Measurements from ENCODE around the gene NUDT15.
A peak's percentile ranks its signal among the peaks of the same experiment; 100 is the strongest.
"Not testable (repeated sequence)": the region's sequence is repeated elsewhere in the genome, so short reads cannot be mapped to it uniquely, and the experiment has no call there.

The NUDT15 gene

DNA sequence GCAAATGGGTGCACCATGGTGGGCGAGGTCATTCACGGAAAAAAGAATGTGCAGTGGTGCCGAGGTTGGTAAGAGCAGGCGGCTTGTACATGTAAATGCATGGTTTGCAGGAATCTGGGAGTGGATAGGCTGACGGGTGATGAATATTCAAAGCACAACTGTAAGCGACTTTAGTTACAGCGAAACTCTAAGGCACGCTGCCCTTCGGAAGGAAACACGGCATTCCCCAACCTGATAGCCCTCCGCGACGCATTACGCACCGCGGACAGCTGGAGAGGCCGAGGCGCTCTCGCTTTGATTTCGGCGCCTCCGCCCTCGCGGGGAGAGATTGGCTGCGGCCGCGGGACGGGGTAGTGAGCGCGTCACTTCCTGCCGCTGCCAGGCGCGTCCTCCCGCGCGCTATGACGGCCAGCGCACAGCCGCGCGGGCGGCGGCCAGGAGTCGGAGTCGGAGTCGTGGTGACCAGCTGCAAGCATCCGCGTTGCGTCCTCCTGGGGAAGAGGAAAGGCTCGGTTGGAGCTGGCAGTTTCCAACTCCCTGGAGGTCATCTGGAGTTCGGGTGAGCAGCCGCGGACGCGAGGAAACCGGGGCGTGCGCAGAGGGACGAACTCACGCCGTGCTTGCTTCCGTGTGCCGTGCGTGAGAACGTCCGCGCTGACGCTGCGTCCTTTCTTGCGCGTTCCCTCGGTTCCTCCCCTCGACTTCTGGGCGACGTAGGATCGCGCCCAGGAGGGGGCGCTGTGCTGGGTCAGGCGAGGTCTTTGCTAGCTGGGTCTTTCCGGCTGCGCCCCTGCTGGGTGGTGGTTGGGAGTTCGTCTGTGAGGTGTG is at the start of gene NUDT15:
TSS of gene NUDT15 (plus strand) at position 381 of the 828 bp plus-strand sequence. CDS start at position 402, 21 bp downstream.
- H3K9ac ChIP-seq (ENCODE audit: low read length in 5 of 5), result peak within 1 kb of the TSS; percentile 69 to 95 (median 77)
- no peaks in the 10 kb centered on the region for H3K9me3 ChIP-seq (ENCODE audit: control insufficient read depth in 5 of 5, low read length in 5 of 5)
- H3K27ac ChIP-seq (ENCODE audit: low read depth, low read length), result peak within 1 kb of the TSS; percentile 94
- H3K4me3 ChIP-seq (ENCODE audit: low read depth in 1 of 5, low read length in 5 of 5), result peak within 1 kb of the TSS; percentile 88 to 94 (median 91)
- peaks cover 8 to 17% (median 10%) of the 10 kb centered on the region in 5 donors for H3K36me3 ChIP-seq (ENCODE audit: control insufficient read depth in 5 of 5, insufficient read depth in 5 of 5, low read length in 5 of 5)
- peaks cover 0 to 3% (median 0%) of the 10 kb centered on the region in 5 donors for H3K27me3 ChIP-seq (ENCODE audit: control insufficient read depth in 5 of 5, insufficient read depth in 4 of 5, low read length in 5 of 5)
- peaks cover 8 to 19% (median 18%) of the 10 kb centered on the region in 5 donors for H3K4me1 ChIP-seq (ENCODE audit: control insufficient read depth in 5 of 5, insufficient read depth in 5 of 5, low read length in 5 of 5)

DNA sequence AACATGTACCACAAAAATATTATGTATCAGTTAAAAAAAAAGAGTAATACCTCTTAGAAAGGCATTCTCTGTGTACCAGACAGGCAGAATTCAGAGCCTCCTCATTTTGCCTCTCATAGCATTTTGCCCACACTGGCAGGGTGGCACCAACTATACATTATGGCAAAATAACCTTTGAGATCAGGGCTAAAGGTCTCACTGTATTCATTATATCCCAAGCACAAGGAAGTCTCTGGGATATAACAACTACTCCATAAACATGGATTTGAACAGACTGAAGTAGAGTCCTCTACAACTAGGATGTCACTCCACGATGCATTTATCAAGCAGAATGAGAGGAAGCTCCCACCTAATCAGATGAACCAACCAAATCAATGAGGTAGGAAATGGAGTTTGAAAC is 47.1 kb upstream of the NUDT15 start:
- Histone ChIP-seq H3K4me1 (ENCODE audit: control insufficient read depth in 5 of 5, insufficient read depth in 5 of 5, low read length in 5 of 5) (peaks cover 0 to 19% (median 14%) of the 10 kb centered on the region in 5 donors), H3K27me3 (ENCODE audit: control insufficient read depth in 5 of 5, insufficient read depth in 4 of 5, low read length in 5 of 5) (no peaks in the 10 kb centered on the region), H3K9ac (ENCODE audit: low read length in 5 of 5) (no peak overlapping the region), H3K9me3 (ENCODE audit: control insufficient read depth in 5 of 5, low read length in 5 of 5) (no peaks in the 10 kb centered on the region), H3K27ac (ENCODE audit: low read depth, low read length) (peak overlapping the region; percentile 89), H3K4me3 (ENCODE audit: low read depth in 1 of 5, low read length in 5 of 5) (no peak overlapping the region), H3K36me3 (ENCODE audit: control insufficient read depth in 5 of 5, insufficient read depth in 5 of 5, low read length in 5 of 5) (peaks cover 15 to 26% (median 20%) of the 10 kb centered on the region in 5 donors)

DNA sequence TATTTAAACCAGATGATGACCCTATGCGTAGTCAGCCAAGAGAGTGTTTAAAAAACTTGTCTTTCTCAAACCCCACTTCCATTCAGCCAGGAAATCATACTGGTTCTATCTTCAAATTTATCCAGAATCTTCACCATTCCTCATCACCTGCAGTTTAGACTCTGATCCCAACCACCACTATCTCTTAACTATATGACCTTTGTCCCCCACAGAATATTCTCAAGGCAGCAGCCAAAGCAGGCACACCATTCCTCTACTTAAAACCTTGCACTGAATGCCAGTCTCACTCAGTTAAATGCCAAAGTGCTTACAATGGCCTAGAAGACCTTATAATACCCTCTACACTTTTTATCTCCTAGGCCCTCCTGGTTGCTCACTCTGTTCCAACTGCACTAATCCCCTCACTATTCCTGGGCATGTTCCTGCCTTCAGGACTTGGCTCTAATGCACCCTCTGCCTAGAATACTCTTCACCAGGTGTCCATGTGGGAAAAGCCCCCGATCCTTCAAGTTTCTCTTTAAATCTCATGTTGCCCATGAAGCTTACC is 46.5 kb upstream of the NUDT15 start:
- H3K4me3 ChIP-seq (ENCODE audit: low read depth in 1 of 5, low read length in 5 of 5), result peak overlapping the region in 1 of 5 donors; percentile 17
- peaks cover 10 to 23% (median 17%) of the 10 kb centered on the region in 5 donors for H3K36me3 ChIP-seq (ENCODE audit: control insufficient read depth in 5 of 5, insufficient read depth in 5 of 5, low read length in 5 of 5)
- no peaks in the 10 kb centered on the region for H3K9me3 ChIP-seq (ENCODE audit: control insufficient read depth in 5 of 5, low read length in 5 of 5)
- peak overlapping the region; percentile 89 for H3K27ac ChIP-seq (ENCODE audit: low read depth, low read length)
- peaks cover 0 to 19% (median 14%) of the 10 kb centered on the region in 5 donors for H3K4me1 ChIP-seq (ENCODE audit: control insufficient read depth in 5 of 5, insufficient read depth in 5 of 5, low read length in 5 of 5)
- H3K27me3 ChIP-seq (ENCODE audit: control insufficient read depth in 5 of 5, insufficient read depth in 4 of 5, low read length in 5 of 5), result no peaks in the 10 kb centered on the region
- no peak overlapping the region for H3K9ac ChIP-seq (ENCODE audit: low read length in 5 of 5)

DNA sequence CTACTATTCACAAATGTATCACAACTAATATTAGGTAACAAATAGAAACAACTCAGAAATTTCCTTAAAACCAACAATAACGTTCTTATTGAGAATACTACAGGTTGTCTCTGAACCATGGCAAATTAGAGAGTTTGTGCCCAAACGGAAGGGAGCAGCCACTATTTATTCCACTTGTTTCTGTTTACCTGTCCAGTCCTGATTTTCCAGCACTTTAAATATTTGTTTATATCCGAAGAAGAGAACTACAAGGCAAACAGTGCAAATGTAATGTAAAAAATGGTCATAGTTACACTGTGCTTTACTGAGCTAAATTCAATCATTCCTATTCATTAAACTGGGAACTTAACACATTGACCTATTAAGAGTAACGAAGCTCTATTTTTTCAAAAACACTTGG is 45.7 kb upstream of the NUDT15 start:
- Histone ChIP-seq H3K4me1 (ENCODE audit: control insufficient read depth in 5 of 5, insufficient read depth in 5 of 5, low read length in 5 of 5) (peaks cover 0 to 21% (median 14%) of the 10 kb centered on the region in 5 donors), H3K36me3 (ENCODE audit: control insufficient read depth in 5 of 5, insufficient read depth in 5 of 5, low read length in 5 of 5) (peaks cover 7 to 19% (median 17%) of the 10 kb centered on the region in 5 donors), H3K9ac (ENCODE audit: low read length in 5 of 5) (no peak overlapping the region), H3K27me3 (ENCODE audit: control insufficient read depth in 5 of 5, insufficient read depth in 4 of 5, low read length in 5 of 5) (no peaks in the 10 kb centered on the region), H3K9me3 (ENCODE audit: control insufficient read depth in 5 of 5, low read length in 5 of 5) (no peaks in the 10 kb centered on the region), H3K4me3 (ENCODE audit: low read depth in 1 of 5, low read length in 5 of 5) (no peak overlapping the region), H3K27ac (ENCODE audit: low read depth, low read length) (peak overlapping the region; percentile 21)

DNA sequence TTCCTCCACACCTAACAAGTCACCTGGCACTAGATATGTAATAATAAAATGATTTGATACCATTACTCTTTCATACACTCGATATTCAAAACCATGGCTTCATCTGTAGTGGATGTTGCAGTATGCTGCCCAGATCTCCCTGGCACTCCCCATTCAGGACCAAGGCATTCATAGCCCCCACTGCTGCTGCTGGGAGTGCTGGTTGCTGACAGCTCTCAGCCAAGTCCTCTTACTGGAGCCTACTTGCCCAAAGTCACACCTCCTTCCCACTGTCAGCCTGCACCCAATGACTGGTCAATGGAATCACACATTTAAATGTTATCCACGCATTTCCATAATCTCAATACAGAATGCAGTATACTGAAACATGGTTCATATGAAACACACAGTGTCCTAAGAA is 40.1 kb upstream of the NUDT15 start:
- H3K9me3 ChIP-seq (ENCODE audit: control insufficient read depth in 5 of 5, low read length in 5 of 5), result no peaks in the 10 kb centered on the region
- peak overlapping the region; percentile 2 for H3K27ac ChIP-seq (ENCODE audit: low read depth, low read length)
- H3K27me3 ChIP-seq (ENCODE audit: control insufficient read depth in 5 of 5, insufficient read depth in 4 of 5, low read length in 5 of 5), result no peaks in the 10 kb centered on the region
- peaks cover 3 to 45% (median 36%) of the 10 kb centered on the region in 5 donors for H3K4me1 ChIP-seq (ENCODE audit: control insufficient read depth in 5 of 5, insufficient read depth in 5 of 5, low read length in 5 of 5)
- peaks cover 3 to 11% (median 7%) of the 10 kb centered on the region in 5 donors for H3K36me3 ChIP-seq (ENCODE audit: control insufficient read depth in 5 of 5, insufficient read depth in 5 of 5, low read length in 5 of 5)
- no peak overlapping the region for H3K4me3 ChIP-seq (ENCODE audit: low read depth in 1 of 5, low read length in 5 of 5)
- no peak overlapping the region for H3K9ac ChIP-seq (ENCODE audit: low read length in 5 of 5)

DNA sequence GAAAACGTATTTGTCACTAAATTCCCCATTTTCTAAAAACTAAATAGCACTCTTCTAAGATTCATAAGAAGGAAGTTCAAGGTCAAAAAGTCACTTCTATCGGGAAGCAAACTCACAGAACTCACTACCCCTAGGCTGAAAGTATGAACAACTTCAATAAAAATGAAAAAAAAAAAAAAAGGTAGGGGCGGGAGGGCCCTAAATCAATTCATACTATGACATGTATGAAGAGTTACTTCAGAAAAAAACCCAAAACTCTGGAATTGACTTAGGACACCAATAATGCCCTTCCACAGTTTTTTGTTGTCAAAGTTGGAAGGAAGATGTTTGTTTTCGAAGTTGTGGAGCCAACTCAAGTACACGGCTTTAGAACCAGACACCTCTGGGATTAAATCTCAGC is 37.6 kb upstream of the NUDT15 start:
- Histone ChIP-seq H3K9ac (ENCODE audit: low read length in 5 of 5) (peak overlapping the region; percentile 58 to 100 (median 97)), H3K27me3 (ENCODE audit: control insufficient read depth in 5 of 5, insufficient read depth in 4 of 5, low read length in 5 of 5) (no peaks in the 10 kb centered on the region), H3K36me3 (ENCODE audit: control insufficient read depth in 5 of 5, insufficient read depth in 5 of 5, low read length in 5 of 5) (peaks cover 0 to 2% (median 0%) of the 10 kb centered on the region in 5 donors), H3K4me1 (ENCODE audit: control insufficient read depth in 5 of 5, insufficient read depth in 5 of 5, low read length in 5 of 5) (peaks cover 3 to 45% (median 36%) of the 10 kb centered on the region in 5 donors), H3K4me3 (ENCODE audit: low read depth in 1 of 5, low read length in 5 of 5) (peak overlapping the region; percentile 88 to 100 (median 97)), H3K27ac (ENCODE audit: low read depth, low read length) (peak overlapping the region; percentile 86), H3K9me3 (ENCODE audit: control insufficient read depth in 5 of 5, low read length in 5 of 5) (no peaks in the 10 kb centered on the region)

DNA sequence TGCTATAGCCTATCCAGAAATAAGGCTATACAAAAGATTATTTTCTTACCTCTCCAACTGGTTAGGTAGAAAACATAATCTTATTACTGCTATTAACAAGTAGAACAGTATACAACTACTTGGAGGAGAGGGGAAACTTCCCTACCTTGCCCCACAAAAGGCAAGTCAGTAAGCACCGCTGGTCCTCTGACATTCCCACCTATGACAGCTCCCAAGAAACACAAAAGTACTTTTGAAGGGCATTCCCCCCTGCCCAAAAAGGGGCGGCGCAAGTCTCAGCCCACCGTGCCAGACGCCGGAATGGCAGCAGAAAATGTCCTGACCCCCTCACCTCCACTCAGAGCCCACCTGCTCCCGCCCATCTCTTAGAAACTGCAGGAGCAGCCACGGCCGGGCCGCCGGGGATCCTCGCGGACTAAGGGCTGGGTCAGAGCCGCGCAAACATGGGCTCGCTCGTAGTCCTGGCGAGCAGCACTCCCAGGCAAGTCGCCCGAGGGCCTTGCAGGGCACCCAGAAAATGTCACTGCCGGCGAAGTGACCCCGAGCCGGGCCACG is 36.9 kb upstream of the NUDT15 start:
- Histone ChIP-seq H3K9me3 (ENCODE audit: control insufficient read depth in 5 of 5, low read length in 5 of 5) (no peaks in the 10 kb centered on the region), H3K4me3 (ENCODE audit: low read depth in 1 of 5, low read length in 5 of 5) (peak overlapping the region; percentile 88 to 100 (median 97)), H3K9ac (ENCODE audit: low read length in 5 of 5) (peak overlapping the region; percentile 73 to 100 (median 97)), H3K27ac (ENCODE audit: low read depth, low read length) (peak overlapping the region; percentile 86), H3K36me3 (ENCODE audit: control insufficient read depth in 5 of 5, insufficient read depth in 5 of 5, low read length in 5 of 5) (peaks cover 0 to 2% (median 0%) of the 10 kb centered on the region in 5 donors), H3K27me3 (ENCODE audit: control insufficient read depth in 5 of 5, insufficient read depth in 4 of 5, low read length in 5 of 5) (no peaks in the 10 kb centered on the region), H3K4me1 (ENCODE audit: control insufficient read depth in 5 of 5, insufficient read depth in 5 of 5, low read length in 5 of 5) (peaks cover 3 to 45% (median 36%) of the 10 kb centered on the region in 5 donors)

DNA sequence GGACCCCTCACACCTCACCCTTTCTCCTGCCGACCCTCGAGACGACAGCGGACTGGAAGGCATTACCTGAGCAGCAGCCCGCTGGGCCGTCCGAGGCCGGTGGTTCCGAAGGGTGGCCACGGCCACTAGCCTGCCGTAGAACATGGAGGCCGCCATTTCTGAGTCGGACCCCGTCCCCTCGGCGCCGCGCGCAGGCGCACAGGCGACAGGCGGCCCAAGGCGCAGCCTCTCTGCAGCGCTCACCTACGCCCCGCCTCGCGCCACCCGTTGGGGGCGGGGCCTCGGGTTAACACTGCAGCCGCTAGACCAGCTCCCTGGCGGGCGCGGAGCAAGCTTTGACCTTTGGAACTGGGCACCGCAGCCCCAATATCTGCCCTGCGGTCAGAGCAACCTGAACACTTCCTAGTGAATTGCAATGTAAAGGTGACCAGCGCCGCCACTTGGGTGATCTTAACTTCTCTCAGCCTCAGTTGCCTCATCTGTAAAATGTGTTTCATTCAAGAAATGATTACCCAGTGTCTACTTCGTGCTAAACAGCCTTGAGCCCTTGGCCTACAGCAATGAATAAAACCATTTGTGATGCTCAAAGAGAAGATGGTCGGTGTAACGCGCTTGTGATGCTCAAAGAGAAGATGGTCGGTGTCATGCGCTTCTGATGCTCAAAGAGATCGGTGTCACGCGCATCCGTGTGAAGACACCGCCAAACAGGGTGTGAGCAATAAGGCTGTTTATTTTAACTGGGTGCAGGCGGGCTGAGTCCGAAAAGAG is 36.2 kb upstream of the NUDT15 start, which contains the start of gene SUCLA2:
TSS of gene SUCLA2 (minus strand) at position 160 of the 768 bp plus-strand sequence. CDS start at position 156, 4 bp downstream.
- H3K4me1 ChIP-seq (ENCODE audit: control insufficient read depth in 5 of 5, insufficient read depth in 5 of 5, low read length in 5 of 5), result peaks cover 3 to 45% (median 36%) of the 10 kb centered on the region in 5 donors
- no peaks in the 10 kb centered on the region for H3K27me3 ChIP-seq (ENCODE audit: control insufficient read depth in 5 of 5, insufficient read depth in 4 of 5, low read length in 5 of 5)
- H3K9ac ChIP-seq (ENCODE audit: low read length in 5 of 5), result peak within 1 kb of the TSS; percentile 75 to 100 (median 97)
- peak within 1 kb of the TSS; percentile 91 to 100 (median 97) for H3K4me3 ChIP-seq (ENCODE audit: low read depth in 1 of 5, low read length in 5 of 5)
- H3K36me3 ChIP-seq (ENCODE audit: control insufficient read depth in 5 of 5, insufficient read depth in 5 of 5, low read length in 5 of 5), result peaks cover 0 to 1% (median 0%) of the 10 kb centered on the region in 5 donors
- H3K9me3 ChIP-seq (ENCODE audit: control insufficient read depth in 5 of 5, low read length in 5 of 5), result no peaks in the 10 kb centered on the region
- H3K27ac ChIP-seq (ENCODE audit: low read depth, low read length), result peak within 1 kb of the TSS; percentile 86

DNA sequence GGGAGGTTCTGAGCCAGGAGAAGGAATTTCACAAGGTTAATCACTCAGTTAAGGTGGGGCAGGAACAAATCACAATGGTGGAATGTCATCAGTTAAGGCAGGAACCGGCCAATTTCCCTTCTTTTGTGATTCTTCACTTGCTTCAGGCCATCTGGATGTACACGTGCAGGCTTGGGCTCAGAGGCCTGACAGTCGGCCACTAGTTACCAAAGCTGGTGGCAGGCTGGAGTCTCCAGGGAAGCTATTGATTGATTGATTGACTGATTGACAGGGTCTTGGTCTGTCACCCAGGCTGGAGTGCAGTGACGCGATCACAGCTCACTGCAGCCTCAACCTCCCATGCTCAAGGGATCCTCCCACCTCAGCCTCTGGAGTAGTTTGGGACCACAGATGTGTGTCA is 35.5 kb upstream of the NUDT15 start:
- not testable (repeated sequence) for H3K27ac ChIP-seq (ENCODE audit: low read depth, low read length)

More for the DNA sequence above, 35.5 kb upstream of the NUDT15 start:
- Histone ChIP-seq H3K4me3 (ENCODE audit: low read depth in 1 of 5, low read length in 5 of 5) (peak overlapping the region in 2 of 5 donors; percentile 98 to 100), H3K4me1 (ENCODE audit: control insufficient read depth in 5 of 5, insufficient read depth in 5 of 5, low read length in 5 of 5) (peaks cover 3 to 41% (median 35%) of the 10 kb centered on the region in 5 donors)
- not testable (repeated sequence) for H3K9ac ChIP-seq (ENCODE audit: low read length in 5 of 5); H3K36me3 ChIP-seq (ENCODE audit: control insufficient read depth in 5 of 5, insufficient read depth in 5 of 5, low read length in 5 of 5); H3K27me3 ChIP-seq (ENCODE audit: control insufficient read depth in 5 of 5, insufficient read depth in 4 of 5, low read length in 5 of 5); H3K9me3 ChIP-seq (ENCODE audit: control insufficient read depth in 5 of 5, low read length in 5 of 5)

All from subcutaneous abdominal adipose tissue (tissue), 5 donors.